GM19238 (cell line): ENCODE data around the gene UGT1A1.

Experiments used
- DNase-seq: peaks from one replicate; pipeline ENCODE4 v3.0.0; 2011; ENCODE audit warnings: low spot score; ENCODE audit not compliant: insufficient read length

The UGT1A1 gene

DNA sequence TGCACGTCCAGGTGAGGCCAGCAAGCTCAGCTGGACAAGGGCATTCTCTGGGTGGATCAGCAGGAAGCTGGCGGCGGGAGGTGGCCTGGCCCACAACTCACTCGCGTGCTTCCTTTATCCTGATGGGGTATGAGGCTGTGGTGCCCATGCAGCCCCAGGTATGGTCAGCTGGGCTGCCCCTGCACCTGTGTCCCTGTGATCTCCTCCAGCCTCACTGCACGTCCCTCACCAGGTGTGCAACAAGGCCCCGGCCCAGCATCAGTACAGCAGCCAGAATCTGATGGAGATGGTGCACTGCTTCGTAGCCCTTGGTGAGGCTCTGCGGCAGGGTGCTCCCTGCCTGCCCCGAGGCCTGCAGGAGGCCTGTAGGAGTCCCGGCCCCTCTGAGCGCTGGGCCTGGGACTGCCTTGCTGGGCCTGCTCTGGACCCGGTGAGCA, 35.7 kb downstream of the UGT1A1 start:
- DNase-seq = no peak

DNA sequence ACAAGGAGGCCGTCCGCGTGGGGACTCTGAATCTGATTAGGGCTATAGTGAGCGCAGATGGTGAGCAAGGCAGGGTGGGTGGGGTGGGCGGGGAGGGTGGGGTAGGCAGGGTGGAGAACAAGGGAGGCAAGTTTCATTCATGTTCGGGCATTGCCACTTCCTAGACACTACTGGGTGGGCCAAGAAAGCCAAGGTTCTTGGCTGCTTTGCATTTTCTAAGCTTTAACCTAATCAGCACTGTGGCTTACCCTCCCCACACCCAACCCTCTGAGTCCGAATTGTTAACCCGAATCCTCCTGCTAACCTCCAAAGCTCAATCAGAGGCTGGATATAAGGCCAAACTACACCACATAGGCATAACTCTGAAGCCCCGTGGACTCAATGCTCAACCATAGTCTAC, 36.2 kb downstream of the UGT1A1 start:
- DNase-seq = no peak

DNA sequence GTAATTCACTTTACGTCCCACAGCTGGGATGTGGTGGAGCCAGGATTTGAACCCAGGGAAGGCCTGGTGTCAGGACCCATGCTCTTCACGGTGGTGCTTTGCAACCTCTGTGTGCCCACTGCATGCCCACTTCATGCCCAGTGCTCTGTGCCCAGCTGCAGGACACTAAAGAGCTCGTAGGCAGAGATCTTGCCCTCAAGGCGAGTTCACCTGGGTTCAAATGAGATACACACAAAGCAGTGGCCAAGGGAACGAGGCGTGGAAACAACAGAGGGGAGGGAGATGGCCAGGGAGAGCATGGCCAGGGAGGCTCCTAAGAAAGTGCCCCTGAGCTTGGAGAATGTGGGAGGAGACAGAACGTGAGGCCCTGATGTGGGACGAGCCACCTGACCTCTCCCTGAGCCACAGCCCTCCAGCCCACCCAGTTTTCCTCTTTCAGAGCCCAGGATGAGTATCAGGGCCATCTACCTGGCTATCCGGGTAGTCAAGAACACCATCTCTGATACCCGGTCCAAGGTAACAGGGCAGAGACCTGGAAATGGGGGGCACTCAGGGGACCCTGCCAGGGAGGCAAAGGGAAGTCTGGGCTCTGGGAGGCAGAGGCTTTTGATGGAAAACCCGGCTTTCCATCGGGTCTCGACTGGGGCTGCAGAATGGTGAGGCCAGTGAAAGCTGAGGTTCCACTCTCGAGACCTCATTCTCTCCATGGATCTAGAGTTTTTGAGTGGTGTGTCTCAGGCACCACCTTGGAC, 38.4 kb downstream of the UGT1A1 start:
- DNase-seq = no peak

- DNase-seq = no peak
These were observed 39.1 kb downstream of the UGT1A1 start for GRCh38 chr2:233799087-233799665.

DNA sequence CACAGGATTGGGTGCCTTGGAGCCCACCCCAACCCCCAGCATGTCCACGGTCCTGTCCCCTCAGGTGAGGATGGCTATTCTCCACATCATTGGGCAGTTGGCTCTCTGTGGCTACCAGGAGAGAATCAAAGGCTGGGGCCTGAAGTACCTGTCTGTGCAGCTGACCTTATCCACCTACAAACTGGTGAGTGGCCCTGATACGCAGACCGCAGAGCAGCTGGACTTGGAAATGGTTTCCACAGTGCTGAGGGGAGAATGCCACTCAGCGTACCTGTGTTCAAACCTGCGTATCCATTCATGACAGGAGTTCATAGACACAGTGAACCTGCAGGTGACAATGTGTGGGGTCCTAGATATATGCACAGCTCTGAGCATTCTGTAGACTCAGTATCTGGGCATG, 39.6 kb downstream of the UGT1A1 start:
- no peak for DNase-seq

- DNase-seq = no peak
These were observed 40.1 kb downstream of the UGT1A1 start for GRCh38 chr2:233800208-233800607.

DNA sequence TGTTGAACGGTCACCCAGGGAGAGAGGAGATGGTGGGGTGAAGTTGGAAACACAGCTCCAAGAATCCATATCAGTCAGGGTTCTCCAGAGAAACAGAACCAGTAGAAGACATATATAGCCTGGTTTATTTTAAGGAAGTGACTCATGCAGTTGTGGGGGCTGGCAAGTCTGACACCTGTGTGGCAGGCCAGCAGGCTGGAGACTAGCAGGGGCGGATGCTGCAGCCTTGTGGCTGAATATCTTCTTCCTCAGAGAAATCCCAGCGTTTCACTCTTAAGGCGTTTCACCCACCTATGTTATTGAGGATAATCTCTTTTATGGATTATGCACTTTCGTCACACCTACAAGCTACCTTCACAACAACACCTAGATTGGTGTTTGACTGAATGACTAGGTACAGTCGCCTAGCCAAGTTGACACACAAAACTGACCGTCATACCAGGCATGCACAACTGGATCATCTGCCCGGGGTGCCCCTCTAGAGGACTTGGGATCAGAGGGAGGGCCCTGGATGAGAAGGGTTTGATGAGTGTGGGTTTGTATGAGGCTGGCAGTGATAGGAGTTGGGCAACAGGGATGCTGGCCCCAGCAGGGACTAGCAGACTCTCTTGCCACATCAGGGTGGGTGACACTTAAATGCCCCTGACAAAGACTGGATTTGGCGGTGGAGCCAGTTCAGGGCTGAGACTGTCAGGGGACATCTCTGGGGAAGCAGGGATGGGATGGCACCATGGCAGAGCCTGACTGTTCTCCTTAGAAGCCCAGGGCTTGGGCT, 41.5 kb downstream of the UGT1A1 start:
- DNase-seq = no peak

DNA sequence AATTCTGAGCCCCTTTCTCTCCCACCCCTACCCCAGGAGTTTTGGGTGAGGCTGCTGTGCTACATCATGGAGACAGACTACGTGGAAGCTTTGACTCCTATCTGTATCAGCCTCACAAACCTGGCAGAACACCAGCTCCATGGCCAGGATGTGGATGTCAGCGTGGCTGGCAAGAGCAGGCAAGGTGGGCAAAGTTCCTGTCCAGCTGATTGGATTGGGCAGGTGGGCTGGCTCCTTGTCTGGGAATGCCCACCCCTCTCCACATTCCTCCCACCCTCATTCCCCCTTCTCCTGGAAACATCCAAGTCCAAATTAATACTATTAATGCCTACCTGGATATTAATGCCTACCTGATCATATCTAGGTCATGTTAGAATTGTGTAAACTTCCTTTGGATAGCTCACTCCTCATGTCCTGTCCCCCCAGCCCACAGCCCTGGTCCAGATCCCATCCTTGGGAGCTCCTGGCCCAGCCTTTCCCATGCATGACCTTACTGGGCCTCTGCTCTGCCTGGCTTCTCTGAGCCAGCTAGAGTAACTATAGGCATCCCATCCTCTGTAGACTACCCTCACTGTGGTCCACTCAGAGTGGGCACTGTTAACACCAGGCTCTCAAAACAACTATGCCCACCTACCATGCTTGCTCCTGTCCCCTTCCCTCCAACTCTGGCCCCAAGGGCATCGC, 42.2 kb downstream of the UGT1A1 start:
- no peak for DNase-seq

DNA sequence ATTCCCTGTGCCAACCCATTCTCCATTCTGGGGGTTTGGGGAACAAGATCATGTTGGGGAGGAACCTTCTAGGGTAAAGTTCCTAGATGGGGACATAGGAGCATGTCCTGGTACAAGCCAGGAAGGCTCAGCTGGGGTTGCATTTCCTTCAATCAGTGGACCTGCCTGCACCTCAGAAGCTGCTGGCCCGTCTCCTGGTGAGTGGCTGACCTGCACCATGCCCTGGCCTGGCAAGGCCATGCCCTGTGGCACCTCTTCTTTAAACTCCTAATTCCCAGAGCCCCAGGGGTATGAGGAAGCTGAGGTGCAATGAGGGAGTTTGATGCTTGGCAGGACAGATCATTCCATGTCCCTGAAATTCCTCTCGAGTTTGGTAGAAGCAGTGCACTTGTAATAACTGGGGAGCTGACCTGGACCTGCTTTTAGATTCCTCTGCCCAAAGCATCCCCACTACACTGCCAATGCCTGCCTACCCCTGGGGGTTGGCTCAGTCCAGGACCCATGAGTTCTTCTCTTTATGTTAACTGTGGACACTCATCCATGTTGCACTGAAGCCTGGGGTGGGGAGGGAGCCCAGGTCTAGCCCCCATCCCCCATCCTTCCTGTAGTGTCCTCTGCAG, 43.3 kb downstream of the UGT1A1 start:
- DNase-seq = no peak

- no peak for DNase-seq
These were observed 43.9 kb downstream of the UGT1A1 start for GRCh38 chr2:233803994-233804393.

DNA sequence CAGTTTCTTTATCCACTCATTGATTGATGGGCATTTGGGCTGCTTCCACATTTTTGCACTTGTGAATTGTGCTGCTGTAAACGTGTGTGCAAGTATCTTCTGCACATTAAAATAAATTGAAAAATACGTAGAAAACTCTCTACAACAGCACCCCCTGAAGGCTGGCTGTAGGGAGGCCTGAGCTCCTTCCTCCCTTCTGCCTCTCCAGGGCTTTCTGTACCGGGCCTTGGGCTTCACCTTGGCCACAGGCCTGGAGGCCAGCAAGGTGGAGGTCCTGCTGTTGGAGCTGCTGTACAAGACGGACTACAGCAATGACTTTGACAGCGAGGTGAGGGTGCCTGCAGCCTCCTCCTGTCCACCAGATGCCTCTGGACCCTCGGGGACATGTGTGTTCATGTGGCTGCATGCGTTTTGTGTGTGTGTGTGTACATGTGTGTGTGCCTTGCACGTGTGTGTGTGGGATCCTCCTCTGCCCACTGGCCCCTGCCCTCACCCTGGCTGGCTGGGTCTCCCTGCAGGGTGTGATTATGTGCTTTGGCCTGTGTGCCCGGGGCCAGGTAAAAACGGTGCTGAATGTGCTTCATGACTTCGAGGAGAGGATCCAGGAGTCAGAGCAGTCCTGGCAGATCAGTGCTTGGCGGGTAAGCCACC, 47.3 kb downstream of the UGT1A1 start:
- DNase-seq = no peak

- no peak for DNase-seq
These were observed 48.2 kb downstream of the UGT1A1 start for GRCh38 chr2:233807966-233808935.

DNA sequence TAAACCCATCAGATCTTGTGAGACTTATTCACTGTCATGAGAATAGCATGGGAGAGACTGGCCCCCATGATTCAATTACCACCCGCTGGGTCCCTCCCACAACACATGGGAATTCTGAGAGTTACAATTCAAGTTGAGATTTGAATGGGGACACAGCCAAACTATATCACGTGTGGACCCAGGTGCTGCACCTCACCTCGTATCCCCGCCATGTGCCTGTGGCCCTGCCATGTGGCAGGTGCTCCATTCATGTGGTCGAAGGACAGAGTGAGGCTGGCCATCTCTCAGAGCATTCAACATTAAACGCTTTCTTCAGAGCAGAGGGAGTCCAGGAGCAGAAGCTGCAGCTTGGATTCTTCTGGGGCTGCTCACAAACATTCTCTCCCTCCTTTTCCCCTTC, 50.3 kb downstream of the UGT1A1 start:
- no peak for DNase-seq

DNA sequence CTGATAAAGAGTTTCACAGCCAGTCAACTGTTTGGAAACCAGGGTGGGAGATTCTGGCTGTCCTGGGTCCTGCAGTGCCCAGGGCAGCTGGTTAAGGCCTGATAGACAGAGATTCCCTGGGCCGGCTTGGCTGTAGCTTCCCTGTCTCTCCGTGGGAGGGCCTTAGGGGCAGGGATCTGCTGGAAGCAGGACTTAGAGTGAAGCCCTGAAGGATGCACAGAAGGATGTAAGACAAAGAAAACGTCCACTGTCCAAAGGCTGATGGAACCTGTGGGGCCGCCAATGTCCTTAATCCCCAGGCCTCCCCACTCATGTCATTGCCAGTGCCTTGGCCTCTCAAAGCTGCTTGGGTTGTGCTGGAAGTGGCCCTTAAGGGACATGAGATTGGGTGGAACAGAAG, 51.0 kb downstream of the UGT1A1 start:
- DNase-seq = no peak

GRCh38 chr2:233811732-233812131, 51.7 kb downstream of the UGT1A1 start:
- DNase-seq = no peak

DNA sequence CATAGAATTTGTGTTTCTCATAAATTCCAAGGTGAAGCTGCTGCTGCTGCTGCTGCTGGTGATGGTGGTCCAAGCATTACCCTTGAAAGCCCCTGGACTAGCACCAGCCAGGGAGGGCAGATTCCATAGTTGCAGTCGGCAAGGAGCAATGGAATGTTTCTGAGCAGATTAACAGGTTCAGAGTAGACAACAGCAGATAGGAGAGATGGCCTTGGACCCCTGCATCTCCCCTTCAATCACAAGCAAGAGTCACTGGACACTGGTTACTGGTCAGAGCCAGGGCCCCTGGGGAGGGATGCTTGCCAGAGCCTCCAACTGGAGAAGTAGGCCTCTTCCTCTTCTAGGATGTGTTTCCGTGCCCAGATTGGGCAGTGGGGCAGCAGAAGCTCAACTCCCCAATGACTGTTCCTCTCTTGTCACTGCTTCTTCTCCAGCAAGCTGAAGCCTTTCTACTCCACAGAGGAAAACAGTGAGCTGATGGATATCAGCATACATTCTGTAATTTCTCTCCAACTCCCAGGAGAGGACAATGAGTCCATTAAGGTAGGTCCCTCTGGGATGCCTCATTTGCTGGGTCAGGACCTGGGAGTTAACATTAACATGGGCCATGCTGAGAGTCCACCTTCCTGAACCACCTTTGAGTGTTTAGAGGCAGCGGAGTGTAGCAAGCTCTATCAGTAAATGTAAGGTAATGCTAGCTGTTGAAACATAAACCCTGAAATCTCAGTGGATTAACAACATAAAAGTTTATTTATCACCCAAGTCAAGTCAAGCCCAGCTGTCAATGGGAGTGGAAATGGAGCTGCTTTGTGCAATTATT, 53.4 kb downstream of the UGT1A1 start:
- no peak for DNase-seq

DNA sequence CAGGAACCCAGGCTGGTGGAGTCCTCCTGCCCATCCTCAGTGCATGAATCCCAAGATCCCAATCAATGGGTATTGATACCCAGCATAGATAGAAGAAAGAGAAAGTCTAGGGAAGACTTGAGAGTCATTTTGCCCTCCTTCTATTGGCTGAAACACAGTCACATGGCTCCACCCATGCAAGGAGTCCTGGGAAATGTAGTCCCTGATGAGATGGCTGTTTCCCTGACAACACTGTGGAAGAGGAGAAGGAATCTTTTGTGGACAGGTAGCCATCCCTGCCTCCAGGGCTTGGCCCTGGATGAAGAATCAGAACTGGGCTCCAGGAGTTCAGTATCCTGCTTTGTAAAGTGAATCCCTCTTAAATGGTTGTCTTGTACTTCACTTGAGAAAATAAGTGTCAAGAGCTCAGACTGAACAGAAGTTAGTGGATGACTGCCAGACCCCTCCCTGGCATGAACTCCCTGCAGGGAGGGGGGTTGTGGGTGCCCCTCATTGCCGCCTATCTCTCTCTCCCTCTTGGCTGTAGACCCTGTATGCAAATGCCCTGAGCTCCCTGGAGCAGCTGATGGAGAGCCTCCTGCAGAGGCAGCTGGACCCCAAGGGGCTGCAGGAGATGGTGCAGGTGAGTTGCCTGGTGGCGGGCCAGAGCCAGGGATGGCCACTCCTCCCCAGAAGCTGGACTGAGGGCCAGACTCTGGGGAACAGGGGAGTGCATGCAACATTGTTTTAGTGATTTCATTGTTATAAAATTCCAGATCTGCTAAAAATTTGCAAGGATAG, 54.2 kb downstream of the UGT1A1 start:
- DNase-seq = no peak

- no peak for DNase-seq
These were observed 55.8 kb downstream of the UGT1A1 start for GRCh38 chr2:233815861-233816260.
